ENCODE results near the gene AIRE. TPM values are rescaled to one million over a fixed set of nuclear protein-coding genes. Genes with fewer than 3 reads are reported as not detected.
"Not testable (repeated sequence)": the region's sequence is repeated elsewhere in the genome, so short reads cannot be mapped to it uniquely, and the experiment has no call there.

AIRE gene
- total and polyA plus RNA-seq, 7 donors = 0.01 to 0.19 (median 0.11) TPM; not detected in 3

GRCh38 chr21:44338971-44339910 is 53.6 kb downstream of the AIRE start, which contains the start of gene CFAP410:
Gene CFAP410, minus strand, starts transcription at chr21:44339390. Its CDS starts 196 bp downstream, at chr21:44339194.
- Histone ChIP-seq H3K36me3 (ENCODE audit: insufficient read depth in 1 of 2, low read depth in 1 of 2) (peaks cover 0 to 17% of the 10 kb centered on the region in 2 donors), H3K9me3 (no peaks in the 10 kb centered on the region), H3K4me1 (peaks cover 14% of the 10 kb centered on the region), H3K27me3 (ENCODE audit: insufficient read depth in 3 of 3, low read length in 2 of 3) (no peaks in the 10 kb centered on the region), H3K4me3 (peak within 1 kb of the TSS; percentile 99), H3K27ac (peak within 1 kb of the TSS; percentile 98)
- no peak for TF ChIP-seq CTCF (IDR thresholded peaks at IDR 0.05)
- WGBS, 3 donors = 1% methylated on average over 58 to 89 of the region's 90 CpGs
- ATAC-seq (peak; percentile 93 to 96 (median 95)), DNase-seq (peak; percentile 96 to 98)
- intact Hi-C loops (cut with DNase I) = loop anchor here (5.0 to 10.0 kb wide), 5 partner anchors 37 to 1646 kb away; partner anchors contain the start of genes COL6A1 (in 1 of the 2), PFKL (in 1 of the 2), PKNOX1 (in 1 of the 2) and SUMO3 (in 1 of the 2)

- H3K27me3 ChIP-seq (ENCODE audit: insufficient read depth in 3 of 3, low read length in 2 of 3); H3K27ac ChIP-seq; H3K9me3 ChIP-seq; intact Hi-C loops (cut with DNase I); H3K4me3 ChIP-seq; DNase-seq; H3K36me3 ChIP-seq (ENCODE audit: insufficient read depth in 1 of 2, low read depth in 1 of 2); ATAC-seq: not testable (repeated sequence)
- peaks cover 14% of the 10 kb centered on the region for H3K4me1 ChIP-seq
- WGBS, 3 donors = 83 to 87% (median 84%) methylated on average over 12 of the region's 12 CpGs
Measured at GRCh38 chr21:44341726-44342458, 56.2 kb downstream of the AIRE start.

DNA sequence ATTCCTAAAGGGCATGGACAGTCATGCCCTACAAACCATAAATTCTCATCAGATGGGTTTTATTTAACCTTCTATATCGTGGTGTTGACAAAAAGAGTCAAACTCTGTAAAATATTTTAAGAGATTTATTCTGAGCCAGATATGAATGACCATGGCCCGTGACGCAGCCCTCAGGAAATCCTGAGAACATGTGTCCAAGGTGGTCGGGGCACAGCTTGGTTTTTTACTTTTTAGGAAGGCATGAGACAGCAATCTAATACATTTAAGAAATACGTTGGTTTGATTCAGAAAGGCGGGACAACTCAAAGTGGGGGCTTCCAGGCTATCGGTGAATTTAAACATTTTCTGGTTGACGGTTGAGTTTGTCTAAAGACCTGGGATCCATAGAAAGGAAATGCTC is 57.3 kb downstream of the AIRE start:
- H3K27ac ChIP-seq; intact Hi-C loops (cut with DNase I); H3K4me3 ChIP-seq; DNase-seq; H3K36me3 ChIP-seq (ENCODE audit: insufficient read depth in 1 of 2, low read depth in 1 of 2); ATAC-seq; H3K9me3 ChIP-seq: not testable (repeated sequence)
- 76 to 83% (median 80%) methylated on average over 8 of the region's 8 CpGs for WGBS, 3 donors
- peaks cover 0 to 13% (median 0%) of the 10 kb centered on the region in 3 donors for H3K27me3 ChIP-seq (ENCODE audit: insufficient read depth in 3 of 3, low read length in 2 of 3)
- peaks cover 11% of the 10 kb centered on the region for H3K4me1 ChIP-seq

- no peak for TF ChIP-seq CTCF (IDR thresholded peaks at IDR 0.05)
- ATAC-seq (no peak), DNase-seq (no peak)
- no peak overlapping the region for H3K27ac ChIP-seq
- H3K4me1 ChIP-seq = peaks cover 5% of the 10 kb centered on the region
- intact Hi-C loops (cut with DNase I) = no loop called here
- H3K9me3 ChIP-seq = no peaks in the 10 kb centered on the region
- peaks cover 0 to 28% (median 6%) of the 10 kb centered on the region in 3 donors for H3K27me3 ChIP-seq (ENCODE audit: insufficient read depth in 3 of 3, low read length in 2 of 3)
- no peak overlapping the region for H3K4me3 ChIP-seq
- 63 to 65% (median 65%) methylated on average over 17 of the region's 17 CpGs for WGBS, 3 donors
- H3K36me3 ChIP-seq (ENCODE audit: insufficient read depth in 1 of 2, low read depth in 1 of 2) = no peaks in the 10 kb centered on the region
Measured at GRCh38 chr21:44344541-44345183, 59.0 kb downstream of the AIRE start.

- intact Hi-C loops (cut with DNase I) = no loop called here
- Histone ChIP-seq H3K36me3 (ENCODE audit: insufficient read depth in 1 of 2, low read depth in 1 of 2) (no peaks in the 10 kb centered on the region), H3K4me1 (no peaks in the 10 kb centered on the region), H3K4me3 (no peak overlapping the region), H3K27me3 (ENCODE audit: insufficient read depth in 3 of 3, low read length in 2 of 3) (peaks cover 0 to 32% (median 8%) of the 10 kb centered on the region in 3 donors), H3K9me3 (no peaks in the 10 kb centered on the region), H3K27ac (no peak overlapping the region)
- DNase-seq (no peak), ATAC-seq (no peak)
- no peak for TF ChIP-seq CTCF (IDR thresholded peaks at IDR 0.05)
- 47 to 48% (median 48%) methylated on average over 11 of the region's 11 CpGs for WGBS, 3 donors
Measured at GRCh38 chr21:44345495-44345894, 59.8 kb downstream of the AIRE start.

All from psoas muscle (tissue), 8 donors.